HTERT RPE-1 (cell line): ENCODE results near the gene WRAP73.

ENCODE experiments used
- in situ Hi-C: fragments of 300-500 bp; cut with MboI; formaldehyde crosslinking; loops from 4 replicates; pipeline ENCODE4 v1.14.3; 2020; ENCODE audit warnings: low sequenced_read_pairs

WRAP73 gene

DNA sequence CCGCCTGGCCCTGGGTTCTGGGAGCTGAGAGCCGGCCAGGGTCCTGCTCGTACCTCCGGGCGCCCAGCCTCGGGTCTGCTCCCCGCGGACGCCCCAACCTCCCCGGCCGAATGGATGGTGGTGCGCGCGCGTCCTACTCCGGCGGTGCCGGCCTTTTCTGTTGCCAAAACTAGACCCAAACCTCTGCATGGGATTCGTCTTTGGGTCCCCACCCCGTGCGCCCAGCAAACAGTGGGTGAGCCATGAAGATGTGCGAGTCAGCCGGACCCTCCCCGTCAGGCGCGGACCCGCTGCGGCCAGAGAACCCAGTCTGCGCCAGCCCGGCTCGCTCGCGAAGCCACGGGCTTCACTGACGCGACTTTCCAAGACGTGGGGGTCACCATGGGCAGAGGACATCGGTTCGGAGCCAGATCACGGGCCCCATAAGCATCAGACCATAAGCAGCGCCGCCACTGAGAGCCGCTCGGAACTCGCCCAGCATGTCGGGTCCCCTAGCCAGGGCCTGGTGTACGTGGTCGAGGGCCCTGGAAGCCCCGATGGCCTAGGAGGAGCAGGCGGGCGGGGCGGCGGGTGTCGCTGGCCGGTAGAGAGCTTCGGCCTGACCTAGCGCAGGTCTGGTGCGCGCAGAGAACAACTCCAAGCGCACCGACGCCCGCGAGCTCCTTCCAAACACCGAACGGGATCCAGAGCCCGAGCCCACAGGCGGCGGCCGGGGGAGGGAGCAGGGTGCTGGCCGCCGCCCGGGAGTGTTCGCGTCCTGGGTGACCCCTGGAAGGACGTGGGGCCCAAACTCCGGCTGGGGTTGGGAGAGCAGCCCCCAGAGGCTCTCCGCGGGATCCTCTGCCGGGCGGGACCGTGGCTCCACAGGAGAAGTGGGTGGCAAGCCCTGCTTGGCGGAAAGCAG, 1.4 kb upstream of the WRAP73 start:
- in situ Hi-C loops: no loop called here

DNA sequence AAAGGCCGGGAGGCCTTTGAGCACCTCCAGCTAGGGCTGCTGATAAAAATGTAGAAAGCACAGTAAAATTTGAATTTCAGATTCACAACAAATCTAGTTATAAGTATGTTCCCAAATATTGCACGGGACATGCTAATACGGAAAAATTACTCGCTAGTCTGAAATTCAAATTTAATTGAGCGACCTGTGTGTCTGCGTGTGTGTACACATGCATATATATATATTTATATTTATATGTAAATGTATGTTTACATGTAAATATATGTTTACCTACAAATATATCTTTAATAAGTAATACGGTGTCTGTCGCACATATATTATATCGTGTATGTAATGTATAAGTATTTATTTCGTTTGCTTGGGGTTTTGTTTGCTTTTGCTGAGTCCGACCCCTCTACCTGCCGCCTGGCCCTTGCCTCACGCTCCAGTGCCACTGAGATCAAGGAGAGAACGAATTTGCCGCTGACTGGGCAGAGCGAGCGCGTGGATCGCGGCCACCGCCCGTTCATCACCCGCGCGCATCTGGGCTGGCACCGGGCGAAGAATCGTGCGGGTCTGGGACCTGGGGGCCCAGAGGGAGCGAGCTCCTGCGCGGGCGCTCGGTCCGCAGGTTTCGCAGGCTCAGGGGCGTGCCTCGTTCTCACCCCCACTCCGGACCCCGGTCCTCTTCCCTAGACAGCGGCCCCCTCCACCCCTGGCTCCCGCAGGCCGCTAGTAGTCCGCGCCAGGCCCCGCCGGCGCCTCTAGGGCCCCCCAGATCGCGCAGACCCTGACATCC, 534 bp upstream of the WRAP73 start:
- in situ Hi-C loops: no loop called here

- in situ Hi-C loops: no loop called here
Measured at GRCh38 chr1:3646596-3646995, 3.3 kb downstream of the WRAP73 start.

DNA sequence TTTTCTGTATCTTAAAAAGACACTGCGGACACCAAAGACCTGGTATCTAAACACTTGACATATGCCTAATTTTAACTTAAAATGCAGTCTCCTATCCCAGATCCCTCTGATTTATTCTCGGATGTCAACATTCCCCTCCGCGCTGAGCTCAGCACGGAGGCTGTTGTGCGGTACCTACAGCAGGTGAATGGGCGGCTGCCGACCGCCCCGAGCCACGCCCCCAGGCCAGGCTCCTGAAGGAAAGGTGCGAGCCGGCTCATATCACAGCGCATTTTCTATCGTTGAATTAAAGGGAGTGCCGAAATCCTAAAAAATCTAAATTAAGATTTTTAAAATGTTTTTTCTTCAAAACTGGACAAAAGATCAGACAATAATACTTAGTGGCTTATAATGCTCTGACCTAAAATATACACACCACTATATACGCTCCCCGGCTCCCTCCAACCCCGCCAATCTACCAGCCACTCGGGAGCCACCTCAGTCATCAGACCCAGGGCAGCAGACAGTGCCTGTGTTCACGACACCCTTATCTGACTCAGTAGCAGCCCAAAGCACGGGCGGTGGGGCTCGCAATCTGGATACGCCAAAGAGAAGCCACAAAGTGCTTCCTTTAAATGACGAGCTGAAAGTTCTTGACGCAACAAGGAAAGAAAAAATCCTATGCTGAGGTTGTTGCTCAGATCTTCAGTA, 4.1 kb downstream of the WRAP73 start:
- in situ Hi-C loops: no loop called here

DNA sequence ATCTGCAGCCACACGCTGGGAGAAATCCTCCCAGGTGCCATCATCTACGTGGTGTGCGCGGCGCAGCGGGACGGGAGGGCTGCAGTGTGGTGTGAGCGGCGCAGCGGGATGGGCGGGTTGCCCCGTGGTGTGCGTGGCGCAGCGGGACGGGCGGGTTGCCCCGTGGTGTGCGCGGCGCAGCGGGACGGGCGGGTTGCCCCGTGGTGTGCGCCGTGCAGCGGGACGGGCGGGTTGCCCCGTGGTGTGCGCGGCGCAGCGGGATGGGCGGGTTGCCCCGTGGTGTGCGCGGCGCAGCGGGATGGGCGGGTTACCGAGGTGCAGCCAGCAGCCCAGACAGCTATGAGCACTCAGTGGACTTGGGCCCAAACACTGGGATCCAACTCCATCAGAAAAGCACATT, 4.7 kb downstream of the WRAP73 start:
- in situ Hi-C loops: no loop called here

- in situ Hi-C loops: no loop called here
Measured at GRCh38 chr1:3644273-3644672, 5.6 kb downstream of the WRAP73 start.

GRCh38 chr1:3642919-3643675, 6.8 kb downstream of the WRAP73 start:
- in situ Hi-C loops: no loop called here

DNA sequence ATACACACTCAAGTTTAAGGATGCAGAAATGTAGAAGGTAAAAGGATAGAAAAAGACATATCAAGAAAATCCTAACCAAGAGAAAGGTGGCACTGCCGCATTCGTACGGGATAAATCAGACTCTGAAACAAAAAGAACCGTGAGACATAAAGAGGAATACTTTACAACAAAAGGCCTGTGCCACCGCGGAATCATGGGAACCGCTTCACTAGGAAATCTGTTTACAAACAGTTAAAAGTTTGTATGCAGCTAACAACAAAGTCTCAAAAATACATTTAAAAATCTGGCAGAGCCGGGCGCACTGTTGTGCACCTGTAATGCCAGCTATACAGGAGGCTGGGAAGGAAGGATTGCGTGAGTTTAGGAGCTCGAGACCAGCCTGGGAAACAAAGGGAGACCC, 8.1 kb downstream of the WRAP73 start:
- in situ Hi-C loops: no loop called here

DNA sequence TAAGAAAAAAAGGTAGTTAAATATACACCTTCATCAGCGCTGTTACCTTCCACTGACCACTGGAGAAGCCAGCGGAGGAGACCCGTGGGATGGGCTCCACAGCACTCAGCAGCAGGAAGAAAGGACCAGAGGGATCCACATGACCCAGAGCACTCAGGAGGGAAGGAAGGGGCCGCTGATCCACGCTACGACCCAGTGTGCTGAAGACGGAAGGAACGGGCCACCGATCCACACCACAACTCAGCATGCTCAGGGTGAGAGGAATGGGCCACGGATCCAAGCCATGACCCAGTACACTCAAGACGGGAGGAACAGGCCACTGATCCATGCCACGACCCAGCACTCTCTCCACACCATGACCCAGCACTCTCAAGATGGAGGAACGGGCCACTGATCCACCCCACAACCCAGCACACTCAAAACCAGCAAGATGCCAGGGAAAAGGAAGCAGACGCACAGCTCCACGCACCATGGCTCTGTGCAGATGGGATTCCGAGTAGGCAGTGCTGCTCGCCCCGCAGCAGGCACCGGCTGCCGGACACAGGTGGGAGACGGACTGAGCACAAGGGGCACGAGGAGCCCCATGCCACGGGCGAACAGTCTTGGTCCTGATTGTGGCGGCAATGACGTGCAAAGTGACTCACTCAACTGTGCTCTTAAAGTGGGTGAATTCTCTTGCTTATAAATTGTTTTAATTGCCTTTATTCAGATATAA, 8.7 kb downstream of the WRAP73 start:
- in situ Hi-C loops: no loop called here

- in situ Hi-C loops: no loop called here
Measured at GRCh38 chr1:3640121-3640837, 9.6 kb downstream of the WRAP73 start.

DNA sequence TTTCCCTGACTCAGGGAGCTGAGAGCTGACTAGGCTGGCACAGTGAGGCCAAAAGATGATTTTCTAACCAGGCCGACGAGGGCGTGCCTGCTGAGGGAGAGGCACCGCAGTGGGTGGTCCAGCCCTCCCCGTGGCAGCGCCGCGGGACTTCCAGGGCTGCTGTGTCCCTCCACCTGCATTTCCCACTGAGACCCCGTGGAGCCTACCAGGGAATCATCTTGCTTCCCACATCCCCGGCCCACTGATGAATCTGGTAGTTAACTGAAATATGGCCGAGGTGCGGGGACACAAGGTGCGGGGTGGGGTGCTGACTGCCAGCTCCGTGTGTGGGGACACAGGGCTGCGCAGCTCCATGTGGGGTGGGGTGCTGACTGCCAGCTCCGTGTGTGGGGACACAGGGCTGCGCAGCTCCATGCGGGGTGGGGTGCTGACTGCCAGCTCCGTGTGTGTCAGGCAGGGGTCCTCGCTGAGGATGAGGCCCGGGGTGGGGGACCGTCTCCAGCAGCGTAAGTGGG, 10.4 kb downstream of the WRAP73 start:
- in situ Hi-C loops: no loop called here

DNA sequence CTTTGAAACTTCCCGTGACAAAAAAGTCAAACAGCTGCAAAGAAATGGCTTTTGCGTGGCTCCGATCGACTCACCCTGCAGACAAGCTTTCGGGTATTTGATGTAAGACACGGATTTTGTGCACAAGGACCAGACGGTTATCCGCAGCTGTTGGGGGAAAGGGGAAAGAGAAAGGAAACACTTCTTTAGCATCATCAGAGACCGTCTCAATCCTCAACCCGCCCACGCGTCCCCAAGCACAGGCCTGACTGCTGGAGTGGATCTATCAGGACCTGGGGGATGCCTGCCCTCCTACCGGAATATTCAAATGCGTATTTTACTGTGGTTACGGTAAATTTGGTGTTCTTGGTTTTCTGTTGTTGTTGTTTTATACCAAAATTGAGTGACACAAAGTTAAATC, 11.2 kb downstream of the WRAP73 start:
- in situ Hi-C loops: no loop called here

- in situ Hi-C loops: no loop called here
Measured at GRCh38 chr1:3638027-3638426, 11.9 kb downstream of the WRAP73 start.

GRCh38 chr1:3636531-3636930, 13.4 kb downstream of the WRAP73 start:
- in situ Hi-C loops: no loop called here

GRCh38 chr1:3636080-3636479, 13.8 kb downstream of the WRAP73 start:
- in situ Hi-C loops: no loop called here

GRCh38 chr1:3634059-3634800, 15.7 kb downstream of the WRAP73 start:
- in situ Hi-C loops: no loop called here

DNA sequence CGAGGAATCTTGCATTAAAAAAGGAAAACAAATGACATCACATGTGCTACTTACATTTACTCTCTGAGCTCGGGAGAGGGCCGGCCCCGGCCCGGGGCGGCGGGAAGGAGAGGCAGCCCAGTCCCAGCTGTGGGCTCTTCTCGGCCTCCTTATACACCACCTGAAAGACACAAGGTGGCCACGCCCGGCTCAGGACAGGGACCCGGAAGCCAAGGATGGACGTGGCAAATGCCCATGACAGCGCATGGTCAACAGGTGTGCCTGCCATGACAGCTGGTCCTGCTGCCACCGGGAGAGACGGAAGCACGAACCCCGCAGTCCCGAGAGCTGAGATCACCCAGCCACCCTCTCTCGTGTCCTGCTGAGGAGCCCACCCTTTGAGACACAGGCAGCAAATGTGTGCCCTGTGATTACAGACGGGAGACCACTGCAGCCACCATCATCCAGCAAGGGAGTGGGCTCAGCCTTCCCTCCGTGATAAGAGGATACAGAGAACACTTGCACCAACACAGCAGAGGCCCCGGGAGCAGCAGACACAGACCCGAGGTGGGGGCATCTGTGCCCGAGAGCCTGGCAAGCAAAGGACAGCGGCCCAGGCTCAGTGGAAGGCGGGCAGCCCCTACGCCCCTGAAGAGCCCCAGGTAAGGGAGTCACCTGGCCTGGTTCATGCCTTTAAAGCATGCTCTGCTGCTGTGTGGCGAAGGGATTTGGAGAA, 16.4 kb downstream of the WRAP73 start:
- in situ Hi-C loops: no loop called here
